ENCODE measurements around the gene SPEF1. TPM values are rescaled to one million over a fixed set of nuclear protein-coding genes. Genes with fewer than 3 reads are reported as not detected.

The SPEF1 gene
- total and polyA plus RNA-seq, 2 of the 13 experiments (the other 11 are each of a cell fraction or from before 2014, with no cell fraction given), result 0.11 to 0.27 TPM

DNA sequence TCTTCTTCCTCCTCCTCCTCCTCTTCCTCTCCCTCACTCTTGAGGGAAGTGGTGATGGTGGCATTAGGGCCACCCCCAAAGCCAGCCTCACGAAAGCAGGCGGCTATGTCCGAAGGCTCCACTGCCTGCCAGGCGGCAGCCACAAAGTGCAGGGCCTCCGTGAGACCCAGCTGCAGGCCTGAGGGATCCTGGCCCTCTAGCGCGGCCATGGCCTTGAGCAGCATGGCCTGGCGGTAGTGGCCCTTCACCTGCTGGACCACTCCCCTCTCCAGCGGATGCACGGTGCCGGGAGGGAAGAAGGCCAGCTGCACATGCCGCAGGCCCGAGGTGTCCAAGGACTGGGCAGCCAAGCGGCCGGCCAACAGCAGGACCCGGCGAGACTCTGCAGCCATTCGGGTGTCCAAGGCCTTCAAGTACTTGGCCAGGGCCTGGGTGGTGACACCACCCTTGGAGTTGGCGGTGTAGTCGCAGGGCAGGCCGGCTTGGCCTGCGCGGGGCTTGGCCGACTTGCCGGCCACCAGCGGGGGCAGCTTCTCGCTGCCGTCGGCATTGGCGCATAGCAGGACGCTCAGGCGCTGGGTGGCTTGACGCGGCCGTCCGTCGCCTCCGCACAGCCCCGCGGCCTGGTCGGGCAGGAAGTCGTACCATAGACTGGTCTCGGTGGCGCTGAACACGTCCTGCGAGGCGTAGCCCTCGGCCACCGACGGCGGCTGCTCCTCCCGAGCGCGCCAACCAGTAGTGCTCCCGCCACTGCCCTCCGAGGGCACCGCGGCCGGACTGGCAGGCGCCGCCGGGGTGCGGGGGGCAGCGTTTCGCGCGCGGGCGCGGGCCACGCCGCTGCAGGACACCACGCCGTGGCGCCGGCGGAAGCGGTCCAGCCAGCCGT is 4.2 kb upstream of the SPEF1 start (continued):
- TF ChIP-seq SRSF1 (optimal IDR thresholded peaks at IDR 0.05; ENCODE audit: low read depth, low read length) (no peak), ZNF563 (CRISPR knock-in tag; IDR thresholded peaks at IDR 0.05) (0 out of 2 replicates have a peak, but pooled peaks have one; percentile 51), HOXA3 (CRISPR knock-in tag; IDR thresholded peaks at IDR 0.05) (peak; percentile 66), FOXK1 (CRISPR knock-in tag; IDR thresholded peaks at IDR 0.05; ENCODE audit: borderline replicate concordance, low read depth) (no peak), RAD21 (CRISPR knock-in tag; IDR thresholded peaks at IDR 0.05) (no peak), AGO2 (optimal IDR thresholded peaks at IDR 0.05; ENCODE audit: low read depth, low read length) (peak; percentile 89), EHMT2 (IDR thresholded peaks at IDR 0.05; ENCODE audit: borderline replicate concordance, low read depth, low read length) (no peak), ZBTB7B (CRISPR knock-in tag; IDR thresholded peaks at IDR 0.05) (no peak), CHD4 (IDR thresholded peaks at IDR 0.05; ENCODE audit: borderline replicate concordance, low read length) (no peak), ZNF772 (CRISPR knock-in tag; IDR thresholded peaks at IDR 0.05) (no peak; the same call in 1 of the 2 replicates), MBD4 (IDR thresholded peaks at IDR 0.05; ENCODE audit: borderline replicate concordance, low read length) (no peak), ZNF207 (IDR thresholded peaks at IDR 0.05; ENCODE audit: borderline replicate concordance) (no peak), ZNF768 (CRISPR knock-in tag; IDR thresholded peaks at IDR 0.05) (peak; percentile 63; the same call in 1 of the 2 replicates), NR3C1 (CRISPR knock-in tag; IDR thresholded peaks at IDR 0.05) (no peak), ZNF547 (CRISPR knock-in tag; IDR thresholded peaks at IDR 0.05) (0 out of 2 replicates have a peak, but pooled peaks have one; percentile 45), THAP11 (CRISPR knock-in tag; IDR thresholded peaks at IDR 0.05) (peak; percentile 57), NCOA5 (CRISPR knock-in tag; IDR thresholded peaks at IDR 0.05) (no peak)
- TF ChIP-seq, protein P1, sequence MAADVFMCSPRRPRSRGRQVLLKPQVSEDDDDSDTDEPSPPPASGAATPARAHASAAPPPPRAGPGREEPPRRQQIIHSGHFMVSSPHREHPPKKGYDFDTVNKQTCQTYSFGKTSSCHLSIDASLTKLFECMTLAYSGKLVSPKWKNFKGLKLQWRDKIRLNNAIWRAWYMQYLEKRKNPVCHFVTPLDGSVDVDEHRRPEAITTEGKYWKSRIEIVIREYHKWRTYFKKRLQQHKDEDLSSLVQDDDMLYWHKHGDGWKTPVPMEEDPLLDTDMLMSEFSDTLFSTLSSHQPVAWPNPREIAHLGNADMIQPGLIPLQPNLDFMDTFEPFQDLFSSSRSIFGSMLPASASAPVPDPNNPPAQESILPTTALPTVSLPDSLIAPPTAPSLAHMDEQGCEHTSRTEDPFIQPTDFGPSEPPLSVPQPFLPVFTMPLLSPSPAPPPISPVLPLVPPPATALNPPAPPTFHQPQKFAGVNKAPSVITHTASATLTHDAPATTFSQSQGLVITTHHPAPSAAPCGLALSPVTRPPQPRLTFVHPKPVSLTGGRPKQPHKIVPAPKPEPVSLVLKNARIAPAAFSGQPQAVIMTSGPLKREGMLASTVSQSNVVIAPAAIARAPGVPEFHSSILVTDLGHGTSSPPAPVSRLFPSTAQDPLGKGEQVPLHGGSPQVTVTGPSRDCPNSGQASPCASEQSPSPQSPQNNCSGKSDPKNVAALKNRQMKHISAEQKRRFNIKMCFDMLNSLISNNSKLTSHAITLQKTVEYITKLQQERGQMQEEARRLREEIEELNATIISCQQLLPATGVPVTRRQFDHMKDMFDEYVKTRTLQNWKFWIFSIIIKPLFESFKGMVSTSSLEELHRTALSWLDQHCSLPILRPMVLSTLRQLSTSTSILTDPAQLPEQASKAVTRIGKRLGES (CRISPR knock-in tag; IDR thresholded peaks at IDR 0.05; ENCODE audit: borderline replicate concordance), result no peak
- TF ChIP-seq, protein P2, sequence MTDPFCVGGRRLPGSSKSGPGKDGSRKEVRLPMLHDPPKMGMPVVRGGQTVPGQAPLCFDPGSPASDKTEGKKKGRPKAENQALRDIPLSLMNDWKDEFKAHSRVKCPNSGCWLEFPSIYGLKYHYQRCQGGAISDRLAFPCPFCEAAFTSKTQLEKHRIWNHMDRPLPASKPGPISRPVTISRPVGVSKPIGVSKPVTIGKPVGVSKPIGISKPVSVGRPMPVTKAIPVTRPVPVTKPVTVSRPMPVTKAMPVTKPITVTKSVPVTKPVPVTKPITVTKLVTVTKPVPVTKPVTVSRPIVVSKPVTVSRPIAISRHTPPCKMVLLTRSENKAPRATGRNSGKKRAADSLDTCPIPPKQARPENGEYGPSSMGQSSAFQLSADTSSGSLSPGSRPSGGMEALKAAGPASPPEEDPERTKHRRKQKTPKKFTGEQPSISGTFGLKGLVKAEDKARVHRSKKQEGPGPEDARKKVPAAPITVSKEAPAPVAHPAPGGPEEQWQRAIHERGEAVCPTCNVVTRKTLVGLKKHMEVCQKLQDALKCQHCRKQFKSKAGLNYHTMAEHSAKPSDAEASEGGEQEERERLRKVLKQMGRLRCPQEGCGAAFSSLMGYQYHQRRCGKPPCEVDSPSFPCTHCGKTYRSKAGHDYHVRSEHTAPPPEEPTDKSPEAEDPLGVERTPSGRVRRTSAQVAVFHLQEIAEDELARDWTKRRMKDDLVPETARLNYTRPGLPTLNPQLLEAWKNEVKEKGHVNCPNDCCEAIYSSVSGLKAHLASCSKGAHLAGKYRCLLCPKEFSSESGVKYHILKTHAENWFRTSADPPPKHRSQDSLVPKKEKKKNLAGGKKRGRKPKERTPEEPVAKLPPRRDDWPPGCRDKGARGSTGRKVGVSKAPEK (CRISPR knock-in tag; IDR thresholded peaks at IDR 0.05; ENCODE audit: borderline replicate concordance), result no peak
- TF ChIP-seq, protein P3, sequence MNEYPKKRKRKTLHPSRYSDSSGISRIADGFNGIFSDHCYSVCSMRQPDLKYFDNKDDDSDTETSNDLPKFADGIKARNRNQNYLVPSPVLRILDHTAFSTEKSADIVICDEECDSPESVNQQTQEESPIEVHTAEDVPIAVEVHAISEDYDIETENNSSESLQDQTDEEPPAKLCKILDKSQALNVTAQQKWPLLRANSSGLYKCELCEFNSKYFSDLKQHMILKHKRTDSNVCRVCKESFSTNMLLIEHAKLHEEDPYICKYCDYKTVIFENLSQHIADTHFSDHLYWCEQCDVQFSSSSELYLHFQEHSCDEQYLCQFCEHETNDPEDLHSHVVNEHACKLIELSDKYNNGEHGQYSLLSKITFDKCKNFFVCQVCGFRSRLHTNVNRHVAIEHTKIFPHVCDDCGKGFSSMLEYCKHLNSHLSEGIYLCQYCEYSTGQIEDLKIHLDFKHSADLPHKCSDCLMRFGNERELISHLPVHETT (CRISPR knock-in tag; conservative IDR thresholded peaks at IDR 0.05), result 0 out of 2 replicates have a peak, but pooled peaks have one; percentile 38
